GM18499 (cell line): ENCODE results near the gene PYDC2.
"Not testable (repeated sequence)": the region's sequence is repeated elsewhere in the genome, so short reads cannot be mapped to it uniquely, and the experiment has no call there.

Experiments used
- ATAC-seq: cut with Tn5 transposase; IDR thresholded peaks from one replicate; pipeline ENCODE4 v1.9.1; 2021; ENCODE audit warnings: moderate number of reproducible peaks; ENCODE audit not compliant: insufficient read depth, unreplicated experiment

PYDC2 gene

GRCh38 chr3:191460360-191460759 is 603 bp upstream of the PYDC2 start:
- ATAC-seq = no peak

- no peak for ATAC-seq
Observed at GRCh38 chr3:191470080-191470479, 9.1 kb downstream of the PYDC2 start.

GRCh38 chr3:191470545-191470944 is 9.6 kb downstream of the PYDC2 start:
- ATAC-seq = no peak

GRCh38 chr3:191473661-191474198 is 12.8 kb downstream of the PYDC2 start:
- ATAC-seq = no peak

GRCh38 chr3:191476066-191476772 is 15.3 kb downstream of the PYDC2 start:
- ATAC-seq = no peak

GRCh38 chr3:191483994-191484393 is 23.0 kb downstream of the PYDC2 start:
- not testable (repeated sequence) for ATAC-seq

- no peak for ATAC-seq
Observed at GRCh38 chr3:191484461-191484860, 23.5 kb downstream of the PYDC2 start.

- no peak for ATAC-seq
Observed at GRCh38 chr3:191492601-191493000, 31.6 kb downstream of the PYDC2 start.

GRCh38 chr3:191493336-191493735 is 32.4 kb downstream of the PYDC2 start:
- no peak for ATAC-seq

- no peak for ATAC-seq
Observed at GRCh38 chr3:191499307-191500080, 38.5 kb downstream of the PYDC2 start.

GRCh38 chr3:191500892-191501291 is 39.9 kb downstream of the PYDC2 start:
- ATAC-seq = no peak

- ATAC-seq = no peak
Observed at GRCh38 chr3:191502583-191502982, 41.6 kb downstream of the PYDC2 start.

- no peak for ATAC-seq
Observed at GRCh38 chr3:191509078-191509477, 48.1 kb downstream of the PYDC2 start.
